H9 (cell line): ENCODE measurements around the gene PTPRR. TPM values are rescaled to one million over a fixed set of nuclear protein-coding genes. Genes with fewer than 3 reads are reported as not detected.

ENCODE experiments used
- DNase-seq: peaks from one replicate; pipeline ENCODE4 v3.0.0-alpha.2; 2017
- H2AFZ ChIP-seq: one replicate; pipeline ENCODE4 v1.6.1; 2013; ENCODE audit warnings: mild to moderate bottlenecking, low read length, control low read depth, moderate library complexity
- H2AK5ac ChIP-seq: 2 replicates; pipeline ENCODE4 v1.6.1; 2013; ENCODE audit warnings: low read length, control low read depth, mixed read lengths; ENCODE audit not compliant: insufficient read length
- H2BK120ac ChIP-seq: one replicate; pipeline ENCODE4 v1.6.1; 2013; ENCODE audit warnings: low read depth, mild to moderate bottlenecking, low read length, control low read depth, inconsistent platforms; ENCODE audit not compliant: poor library complexity, severe bottlenecking
- H2BK12ac ChIP-seq: 2 replicates; pipeline ENCODE4 v1.6.1; 2013; ENCODE audit warnings: low read length, control low read depth, mixed read lengths, low read depth; ENCODE audit not compliant: insufficient read length
- H2BK15ac ChIP-seq: 2 replicates; pipeline ENCODE4 v1.6.1; 2013; ENCODE audit warnings: low read depth, low read length, control low read depth
- H2BK20ac ChIP-seq: one replicate; pipeline ENCODE4 v1.6.1; 2013; ENCODE audit warnings: low read depth, mild to moderate bottlenecking, low read length, control low read depth, inconsistent platforms; ENCODE audit not compliant: poor library complexity, severe bottlenecking
- H2BK5ac ChIP-seq: 2 replicates; pipeline ENCODE4 v1.6.1; 2013; ENCODE audit warnings: low read length, control low read depth, mixed read lengths; ENCODE audit not compliant: insufficient read length
- H3K14ac ChIP-seq: 2 replicates; pipeline ENCODE4 v1.6.1; 2013; ENCODE audit warnings: low read length, control low read depth; ENCODE audit not compliant: insufficient read depth
- H3K18ac ChIP-seq: 2 replicates; pipeline ENCODE4 v1.6.1; 2013; ENCODE audit warnings: low read depth, mild to moderate bottlenecking, mixed read lengths, low read length, control low read depth; ENCODE audit not compliant: insufficient read length
- H3K23ac ChIP-seq: 2 replicates; pipeline ENCODE4 v1.6.1; 2013; ENCODE audit warnings: low read length, control low read depth, mixed read lengths, low read depth; ENCODE audit not compliant: insufficient read length
- H3K23me2 ChIP-seq: 2 replicates; pipeline ENCODE4 v1.6.1; 2013; ENCODE audit warnings: low read depth, mild to moderate bottlenecking, mixed read lengths, low read length, control low read depth; ENCODE audit not compliant: insufficient read length, poor library complexity, severe bottlenecking
- H3K27ac ChIP-seq: 2 replicates; pipeline ENCODE4 v1.5.1; 2013; ENCODE audit warnings: low read length, control low read depth, mixed read lengths, low read depth; ENCODE audit not compliant: insufficient read length
- H3K27me3 ChIP-seq: 2 replicates; pipeline ENCODE4 v1.6.1; 2013; ENCODE audit warnings: low read length, control low read depth, inconsistent platforms; ENCODE audit not compliant: insufficient read depth
- H3K4ac ChIP-seq: 2 replicates; pipeline ENCODE4 v1.6.1; 2013; ENCODE audit warnings: low read depth, mild to moderate bottlenecking, control low read depth, inconsistent platforms, low read length, moderate library complexity
- H3K4me1 ChIP-seq: 2 replicates; pipeline ENCODE4 v1.6.1; 2013; ENCODE audit warnings: low read length, control low read depth, inconsistent platforms; ENCODE audit not compliant: insufficient read depth
- H3K4me2 ChIP-seq: 2 replicates; pipeline ENCODE4 v1.6.1; 2013; ENCODE audit warnings: low read length, control low read depth, mixed read lengths; ENCODE audit not compliant: insufficient read length, insufficient read depth
- H3K56ac ChIP-seq: 2 replicates; pipeline ENCODE4 v1.6.1; 2013; ENCODE audit warnings: low read depth, mild to moderate bottlenecking, mixed read lengths, low read length, control low read depth; ENCODE audit not compliant: insufficient read length
- H3K79me1 ChIP-seq: 2 replicates; pipeline ENCODE4 v1.6.1; 2013; ENCODE audit warnings: low read depth, mild to moderate bottlenecking, moderate library complexity, low read length, control low read depth, inconsistent platforms; ENCODE audit not compliant: insufficient read depth, poor library complexity, severe bottlenecking
- H3K79me2 ChIP-seq: 2 replicates; pipeline ENCODE4 v1.6.1; 2013; ENCODE audit warnings: low read length, control low read depth, inconsistent platforms; ENCODE audit not compliant: insufficient read depth
- H3K9ac ChIP-seq: 2 replicates; pipeline ENCODE4 v1.6.1; 2013; ENCODE audit warnings: low read length, control low read depth, mixed read lengths; ENCODE audit not compliant: insufficient read length; ENCODE audit errors: extremely low read depth
- H3K9me3 ChIP-seq: one replicate; pipeline ENCODE4 v1.6.1; 2013; ENCODE audit warnings: low read depth, low read length, inconsistent platforms; ENCODE audit not compliant: control insufficient read depth
- H3T11ph ChIP-seq: one replicate; pipeline ENCODE4 v1.6.1; 2013; ENCODE audit warnings: mild to moderate bottlenecking, low read length, control low read depth, inconsistent platforms
- H4K20me1 ChIP-seq: one replicate; pipeline ENCODE4 v1.6.1; 2013; ENCODE audit not compliant: control insufficient read depth, insufficient read length, insufficient read depth
- H4K5ac ChIP-seq: 2 replicates; pipeline ENCODE4 v1.6.1; 2013; ENCODE audit warnings: low read depth, mild to moderate bottlenecking, mixed read lengths, low read length, control low read depth; ENCODE audit not compliant: insufficient read length
- H4K8ac ChIP-seq: replicated peaks from 2 replicates; pipeline ENCODE4 v1.6.1; 2013; ENCODE audit warnings: low read length, control low read depth, mixed read lengths, low read depth; ENCODE audit not compliant: insufficient read length
- H4K91ac ChIP-seq: 2 replicates; pipeline ENCODE4 v1.6.1; 2013; ENCODE audit warnings: low read depth, mild to moderate bottlenecking, moderate library complexity, mixed read lengths, low read length, control low read depth; ENCODE audit not compliant: insufficient read length
- H3K27ac Mint-ChIP-seq, 3 experiments: 2 replicates in 2 of 3; 3 replicates in 1 of 3; pipeline ENCODE4 v1.8.0; 2020 to 2021; ENCODE audit warnings: mixed read lengths in 3 of 3, mild to moderate bottlenecking in 1 of 3, moderate library complexity in 1 of 3
- H3K27me3 Mint-ChIP-seq: 2 replicates; pipeline ENCODE4 v1.8.0; 2021; ENCODE audit warnings: low read depth, mild to moderate bottlenecking, moderate library complexity, mixed read lengths
- H3K36me3 Mint-ChIP-seq, 3 experiments: 2 replicates in 2 of 3; 3 replicates in 1 of 3; pipeline ENCODE4 v1.8.0; 2020 to 2021; ENCODE audit warnings: low read depth in 3 of 3, mixed read lengths in 3 of 3; ENCODE audit not compliant: insufficient read depth in 1 of 3
- H3K4me1 Mint-ChIP-seq, 2 experiments: 2 replicates each; pipeline ENCODE4 v1.8.0; 2020; ENCODE audit warnings: mixed read lengths in 2 of 2
- H3K4me3 Mint-ChIP-seq, 2 experiments: 2 replicates in 1 of 2; 3 replicates in 1 of 2; pipeline ENCODE4 v1.8.0; 2020 to 2021; ENCODE audit warnings: mild to moderate bottlenecking in 2 of 2, mixed read lengths in 2 of 2, moderate library complexity in 1 of 2
- H3K9me3 Mint-ChIP-seq, 2 experiments: 2 replicates in 1 of 2; 3 replicates in 1 of 2; pipeline ENCODE4 v1.8.0; 2020; ENCODE audit warnings: mild to moderate bottlenecking in 2 of 2, mixed read lengths in 2 of 2, moderate library complexity in 1 of 2
- WGBS: extraction: QIAGEN DNeasy Blood & Tissue Kit; methylation state at CpG from one replicate; pipeline ENCODE4 v1.1.7; 2013; ENCODE audit warnings: missing lambda C conversion rate, low lambda C conversion rate, mixed read lengths; ENCODE audit not compliant: insufficient read length; ENCODE audit errors: extremely low coverage; 5-methylcytosine and 5-hydroxymethylcytosine counted together
- total RNA-seq: library from RNA; stranded (reverse); gene quantifications from 2 replicates; pipeline ENCODE4 v1.2.1, GENCODE V29; 2021
- TF ChIP-seq, protein P1 (sequence below): fragments of 200-600 bp; sonication (generic); conservative IDR thresholded peaks from 3 replicates; pipeline ENCODE4 v1.8.0; 2021; ENCODE audit warnings: antibody characterized with exemption, mild to moderate bottlenecking

PTPRR gene
- total RNA-seq, 1 experiment from 2014 or later: 0.22 TPM

DNA sequence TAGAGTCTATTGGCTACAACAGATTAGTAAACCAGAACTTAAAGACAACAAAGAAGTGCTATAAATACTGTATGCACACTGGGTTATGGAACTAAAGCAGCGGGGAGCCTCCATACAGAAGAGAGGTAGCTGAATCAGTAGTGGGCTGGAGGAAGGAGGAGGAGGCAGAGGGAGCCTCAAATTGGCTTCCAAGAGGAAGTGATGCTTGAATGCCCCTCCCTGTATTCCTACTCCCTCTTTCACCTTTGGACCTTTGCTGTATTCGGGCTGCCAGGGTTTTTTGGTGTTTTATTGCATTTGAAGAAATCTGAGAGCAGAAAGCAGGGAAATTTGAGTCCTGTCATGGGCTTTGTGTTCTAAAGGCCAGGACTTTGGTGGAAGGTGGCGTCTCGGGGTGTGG, 179.3 kb downstream of the PTPRR start:
- H3K23me2 ChIP-seq: no peaks in the 10 kb centered on the region
- H3K18ac ChIP-seq: no peak overlapping the region
- Mint-ChIP-seq H3K27ac (no peak overlapping the region), H3K9me3 (no peaks in the 10 kb centered on the region), H3K4me3 (no peak overlapping the region), H3K36me3 (no peaks in the 10 kb centered on the region), H3K27me3 (no peaks in the 10 kb centered on the region; the same call in 1 of the 2 replicates), H3K4me1 (peaks cover 0 to 3% of the 10 kb centered on the region in 2 experiments; a peak in 2 of 4 replicates)
- no peak overlapping the region for H2BK15ac ChIP-seq
- no peak overlapping the region for H2BK120ac ChIP-seq
- H3K4me1 ChIP-seq: no peaks in the 10 kb centered on the region
- no peak overlapping the region for H2AK5ac ChIP-seq
- no peak overlapping the region for H3K56ac ChIP-seq
- no peaks in the 10 kb centered on the region for H3K79me1 ChIP-seq
- no peak overlapping the region for H3K4ac ChIP-seq
- H2BK20ac ChIP-seq: no peak overlapping the region
- H4K91ac ChIP-seq: no peak overlapping the region
- no peaks in the 10 kb centered on the region for H3K27me3 ChIP-seq
- H2BK5ac ChIP-seq: no peak overlapping the region
- no CpG with 5 or more reads among the region's 4 CpGs for WGBS
- no peaks in the 10 kb centered on the region for H3K79me2 ChIP-seq
- no peak overlapping the region for H3K14ac ChIP-seq
- no peak overlapping the region for H4K8ac ChIP-seq
- no peak for DNase-seq
- H3K23ac ChIP-seq: no peak overlapping the region
- no peak overlapping the region for H3K9ac ChIP-seq
- H4K5ac ChIP-seq: no peak overlapping the region
- no peak overlapping the region for H3T11ph ChIP-seq
- H3K9me3 ChIP-seq: no peaks in the 10 kb centered on the region
- no peak overlapping the region for H3K27ac ChIP-seq
- H4K20me1 ChIP-seq: no peaks in the 10 kb centered on the region
- TF ChIP-seq, protein P1, sequence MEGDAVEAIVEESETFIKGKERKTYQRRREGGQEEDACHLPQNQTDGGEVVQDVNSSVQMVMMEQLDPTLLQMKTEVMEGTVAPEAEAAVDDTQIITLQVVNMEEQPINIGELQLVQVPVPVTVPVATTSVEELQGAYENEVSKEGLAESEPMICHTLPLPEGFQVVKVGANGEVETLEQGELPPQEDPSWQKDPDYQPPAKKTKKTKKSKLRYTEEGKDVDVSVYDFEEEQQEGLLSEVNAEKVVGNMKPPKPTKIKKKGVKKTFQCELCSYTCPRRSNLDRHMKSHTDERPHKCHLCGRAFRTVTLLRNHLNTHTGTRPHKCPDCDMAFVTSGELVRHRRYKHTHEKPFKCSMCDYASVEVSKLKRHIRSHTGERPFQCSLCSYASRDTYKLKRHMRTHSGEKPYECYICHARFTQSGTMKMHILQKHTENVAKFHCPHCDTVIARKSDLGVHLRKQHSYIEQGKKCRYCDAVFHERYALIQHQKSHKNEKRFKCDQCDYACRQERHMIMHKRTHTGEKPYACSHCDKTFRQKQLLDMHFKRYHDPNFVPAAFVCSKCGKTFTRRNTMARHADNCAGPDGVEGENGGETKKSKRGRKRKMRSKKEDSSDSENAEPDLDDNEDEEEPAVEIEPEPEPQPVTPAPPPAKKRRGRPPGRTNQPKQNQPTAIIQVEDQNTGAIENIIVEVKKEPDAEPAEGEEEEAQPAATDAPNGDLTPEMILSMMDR: no peak
- no peak overlapping the region for H2BK12ac ChIP-seq
- H3K4me2 ChIP-seq: no peak overlapping the region
- H2AFZ ChIP-seq: no peak overlapping the region
